GM12878 (cell line): ENCODE results near the gene TYROBP. TPM values are rescaled to one million over a fixed set of nuclear protein-coding genes. Genes with fewer than 3 reads are reported as not detected.

Experiments used
- ATAC-seq: fragments of 200-7000 bp; cut with Tn5 transposase; 3 replicates; pipeline ENCODE4 v1.9.1; 2020; ENCODE audit warnings: mild to moderate bottlenecking, moderate library complexity
- BruUV-seq: library from RNA; stranded (reverse); fragments of 400-500 nt; replicated peaks from 2 replicates; lab custom pipeline; 2021; lab: Mats Ljungman, UMichigan
- CTCF ChIA-PET: fragments of 300-600 bp; sonication (Branson Sonifier 250); formaldehyde crosslinking; extraction: SDS; loops from one replicate; lab custom pipeline; 2021; ENCODE audit warnings: inconsistent platforms; lab: Yijun Ruan, JAX
- POLR2A ChIA-PET: fragments of 350-600 bp; formaldehyde crosslinking; extraction: SDS; loops from one replicate; lab custom pipeline; 2021; ENCODE audit warnings: inconsistent platforms; lab: Charles Lee
- RAD21 ChIA-PET: fragments of 300-600 bp; sonication (Branson Sonifier 250); formaldehyde crosslinking; loops from one replicate; lab custom pipeline; 2023; ENCODE audit warnings: antibody characterized with exemption; ENCODE audit not compliant: unreplicated experiment; lab: Charles Lee
- SMC1A ChIA-PET: fragments of 300-600 bp; sonication (Branson Sonifier 250); formaldehyde crosslinking; loops from one replicate; lab custom pipeline; 2023; ENCODE audit not compliant: unreplicated experiment, uncharacterized antibody; lab: Charles Lee
- DNase-seq: peaks from one replicate; pipeline ENCODE4 v3.0.0-alpha.2; 2011; ENCODE audit warnings: low read depth, low spot score
- FAIRE-seq: peaks from 3 replicates; lab custom pipeline; 2011; peaks lifted over from hg19 to GRCh38; lab: Jason Lieb, UNC
- H2AFZ ChIP-seq: 2 replicates; pipeline ENCODE4 v1.6.0; 2011; ENCODE audit warnings: low read depth, low read length, control low read depth; ENCODE audit not compliant: control insufficient read depth
- H3K27ac ChIP-seq: 2 replicates; pipeline ENCODE4 v1.5.1; 2011; ENCODE audit warnings: control low read depth; ENCODE audit not compliant: control insufficient read depth, insufficient read depth
- H3K27me3 ChIP-seq, 2 experiments: replicated peaks in 1 of 2; 2 replicates each; pipeline versions ENCODE4 v1.6.0 to v1.6.1; 2011; ENCODE audit warnings: low read length in 1 of 2; ENCODE audit not compliant: control insufficient read depth in 2 of 2, insufficient read depth in 2 of 2
- H3K36me3 ChIP-seq, 2 experiments: 2 replicates each; pipeline ENCODE4 v1.5.1; 2011; ENCODE audit warnings: low read length in 1 of 2; ENCODE audit not compliant: control insufficient read depth in 2 of 2, insufficient read depth in 2 of 2
- H3K4me1 ChIP-seq: 2 replicates; pipeline ENCODE4 v1.6.1; 2011; ENCODE audit warnings: mild to moderate bottlenecking, low read length, moderate library complexity, mixed read lengths; ENCODE audit not compliant: control insufficient read depth, insufficient read depth
- H3K4me2 ChIP-seq: 2 replicates; pipeline ENCODE4 v1.6.0; 2011; ENCODE audit warnings: control low read depth; ENCODE audit not compliant: control insufficient read depth, insufficient read depth
- H3K4me3 ChIP-seq: fragments of 200-600 bp; sonication (generic); 2 replicates; pipeline ENCODE4 v1.5.1; 2016
- H3K79me2 ChIP-seq: 2 replicates; pipeline ENCODE4 v1.6.0; 2011; ENCODE audit warnings: low read length; ENCODE audit not compliant: control insufficient read depth, insufficient read depth
- H3K9ac ChIP-seq: 2 replicates; pipeline ENCODE4 v1.8.0; 2011; ENCODE audit warnings: low read length, control low read depth, mixed read lengths; ENCODE audit not compliant: control insufficient read depth, insufficient read depth
- H3K9me3 ChIP-seq: replicated peaks from 3 replicates; pipeline ENCODE4 v1.5.1; 2011; ENCODE audit warnings: mild to moderate bottlenecking, low read length; ENCODE audit not compliant: control insufficient read depth, insufficient read depth
- H4K20me1 ChIP-seq: 2 replicates; pipeline ENCODE4 v1.6.0; 2011; ENCODE audit not compliant: control insufficient read depth, insufficient read depth
- BMI1 ChIP-seq: fragments of 450-650 bp; IDR thresholded peaks from 2 replicates; pipeline ENCODE4 v1.6.1; 2016; ENCODE audit warnings: mild to moderate bottlenecking, moderate library complexity, borderline replicate concordance
- CREM ChIP-seq: IDR thresholded peaks from 2 replicates; pipeline ENCODE4 v1.6.1; 2014; ENCODE audit warnings: antibody characterized with exemption, low read depth
- EZH2 ChIP-seq: IDR thresholded peaks from 2 replicates; pipeline ENCODE4 v1.6.1; 2012; ENCODE audit warnings: low read depth, mild to moderate bottlenecking, control low read depth, inconsistent platforms, low read length, borderline replicate concordance; ENCODE audit not compliant: control insufficient read depth
- FOS ChIP-seq: IDR thresholded peaks from 3 replicates; pipeline ENCODE4 v1.6.1; 2011; ENCODE audit warnings: borderline replicate concordance; ENCODE audit not compliant: insufficient read length; ENCODE audit errors: extremely low read depth
- HDAC2 ChIP-seq: fragments of 200-600 bp; sonication (generic); IDR thresholded peaks from 2 replicates; pipeline ENCODE4 v1.6.1; 2017
- KLF5 ChIP-seq: fragments of 450-650 bp; IDR thresholded peaks from 2 replicates; pipeline ENCODE4 v1.6.1; 2014; ENCODE audit warnings: mild to moderate bottlenecking; ENCODE audit not compliant: partially characterized antibody
- NFYA ChIP-seq: IDR thresholded peaks from 2 replicates; pipeline ENCODE4 v1.6.1; 2011; ENCODE audit warnings: low read depth, mild to moderate bottlenecking, low read length, improper control_type of control experiment, borderline replicate concordance
- NFYB ChIP-seq: IDR thresholded peaks from 2 replicates; pipeline ENCODE4 v1.6.1; 2011; ENCODE audit warnings: low read depth, mild to moderate bottlenecking, low read length, improper control_type of control experiment, moderate library complexity; ENCODE audit not compliant: insufficient read depth
- NR2C1 ChIP-seq: fragments of 450-650 bp; IDR thresholded peaks from 2 replicates; pipeline ENCODE4 v1.6.1; 2017; ENCODE audit warnings: antibody characterized with exemption, mild to moderate bottlenecking, moderate library complexity
- NR2C2 ChIP-seq: IDR thresholded peaks from 2 replicates; pipeline ENCODE4 v1.6.1; 2011; ENCODE audit warnings: borderline replicate concordance, low read depth; ENCODE audit not compliant: control insufficient read depth, insufficient read length
- PBX3 ChIP-seq: IDR thresholded peaks from 2 replicates; pipeline ENCODE4 v1.6.1; 2011; ENCODE audit warnings: mild to moderate bottlenecking, low read depth, low read length, moderate library complexity; ENCODE audit not compliant: insufficient replicate concordance
- POLR2A ChIP-seq: IDR thresholded peaks from 2 replicates; pipeline ENCODE4 v1.6.1; 2011; ENCODE audit warnings: low read depth, mild to moderate bottlenecking, low read length
- RAD21 ChIP-seq: IDR thresholded peaks from 2 replicates; pipeline ENCODE4 v1.6.1; 2011; ENCODE audit warnings: mild to moderate bottlenecking, low read depth, low read length, moderate library complexity; ENCODE audit not compliant: insufficient read depth
- STAT3 ChIP-seq: IDR thresholded peaks from 2 replicates; pipeline ENCODE4 v1.6.1; 2011; ENCODE audit warnings: low read depth, low read length, improper control_type of control experiment
- WGBS: methylation state at CpG from one replicate; pipeline ENCODE4 v1.1.6; 2016; ENCODE audit warnings: low lambda C conversion rate; ENCODE audit not compliant: insufficient replicate concordance, insufficient coverage; ENCODE audit errors: missing lambda C conversion rate; 5-methylcytosine and 5-hydroxymethylcytosine counted together
- in situ Hi-C: fragments of 300-500 bp; cut with MboI; formaldehyde crosslinking; loops from 9 replicates; pipeline ENCODE4 v1.14.3; 2018; ENCODE audit warnings: mixed read lengths
- intact Hi-C: fragments of 100-400 bp; cut with micrococcal nuclease; formaldehyde crosslinking; loops from one replicate; pipeline ENCODE4 v1.14.2; 2022; ENCODE audit not compliant: unreplicated experiment
- polyA plus RNA-seq, 11 experiments: library from polyadenylated mRNA; depleted of rRNA in 4 of 11; unstranded in 6 of 11; stranded (reverse) in 5 of 11; fragments of >200 nt; fragmentation: Nextera tagmentation in 4 of 11; fragmentation: Illumina TruSeq in 1 of 11; extraction: Ambion mirVana in 4 of 11; extraction: Trizol in 1 of 11; gene quantifications; 1 replicate in 1 of 11; 2 replicates in 10 of 11; pipeline versions ENCODE4 v1.2.1 to v1.2.3, GENCODE V29; 2011 to 2016; ENCODE audit warnings: inconsistent platforms in 2 of 11, missing spikeins in 2 of 11, low read depth in 1 of 11
- total RNA-seq, 4 experiments: library from RNA; depleted of rRNA in 3 of 4; stranded (reverse); fragments of >200 nt in 3 of 4; fragmentation: Illumina TruSeq in 1 of 4; extraction: Trizol in 1 of 4; gene quantifications; 2 replicates each; pipeline versions ENCODE4 v1.2.1 to v1.2.3, GENCODE V29; 2013 to 2021
- TF ChIP-seq, protein P1 (sequence below): fragments of 450-650 bp; conservative IDR thresholded peaks from 2 replicates; pipeline ENCODE4 v1.6.1; 2017; ENCODE audit warnings: mild to moderate bottlenecking, moderate library complexity

TYROBP gene
- total and polyA plus RNA-seq, 10 of the 15 experiments (the other 5 are each of a cell fraction or from before 2014, with no cell fraction given), result 0.33 to 2.4 (median 0.58) TPM; not detected in 2

DNA sequence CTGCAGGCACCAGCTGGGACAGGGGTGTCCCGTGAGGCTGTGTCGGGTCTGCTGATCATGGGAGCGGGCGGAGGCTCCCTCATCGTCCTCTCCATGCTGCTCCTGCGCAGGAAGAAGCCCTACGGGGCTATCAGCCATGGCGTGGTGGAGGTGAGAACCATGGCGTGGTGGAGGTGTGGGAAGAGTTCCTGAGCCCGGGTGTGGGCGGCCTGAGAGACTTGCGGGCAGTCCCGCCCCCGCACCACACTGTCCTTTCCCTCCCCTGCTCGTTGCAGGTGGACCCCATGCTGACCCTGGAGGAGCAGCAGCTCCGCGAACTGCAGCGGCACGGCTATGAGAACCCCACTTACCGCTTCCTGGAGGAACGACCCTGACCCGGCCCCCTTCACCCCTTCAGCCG is 29.0 kb downstream of the TYROBP start:
- ChIA-PET RAD21 (interaction anchor here (0.7 to 7.3 kb wide), 2 partner anchors 53 to 185 kb away, joined by 3 to 107 read pairs; no protein-coding TSS in a partner anchor), POLR2A (no interaction called here), CTCF (interaction anchor here (1.1 to 9.6 kb wide), 4 partner anchors 11 to 186 kb away, joined by 3 to 145 read pairs (median 6); partner anchors contain the start of gene APLP1), SMC1A (interaction anchor here (0.9 to 6.7 kb wide), 3 partner anchors 52 to 188 kb away, joined by 3 to 90 read pairs (median 10); no protein-coding TSS in a partner anchor)
- FAIRE-seq (no peak), DNase-seq (no peak), ATAC-seq (no peak)
- no peaks in the 10 kb centered on the region for H3K36me3 ChIP-seq
- no peaks in the 10 kb centered on the region; a peak in 1 of 4 replicates for H3K27me3 ChIP-seq
- intact Hi-C loops, result no loop called here
- 32% methylated on average over 23 of the region's 23 CpGs for WGBS
- no peaks in the 10 kb centered on the region for H3K9me3 ChIP-seq
- no peak overlapping the region for H2AFZ ChIP-seq
- H3K27ac ChIP-seq, result no peak overlapping the region
- no peaks in the 10 kb centered on the region for H4K20me1 ChIP-seq
- in situ Hi-C loops, result no loop called here
- no peak overlapping the region for H3K4me3 ChIP-seq
- TF ChIP-seq NFYB (no peak), NFYA (no peak), NR2C1 (no peak), RAD21 (no peak), POLR2A (no peak)
- H3K79me2 ChIP-seq, result no peaks in the 10 kb centered on the region
- BruUV-seq, result no TSS peak
- H3K4me2 ChIP-seq, result no peak overlapping the region
- H3K9ac ChIP-seq, result no peak overlapping the region
- H3K4me1 ChIP-seq, result no peaks in the 10 kb centered on the region

DNA sequence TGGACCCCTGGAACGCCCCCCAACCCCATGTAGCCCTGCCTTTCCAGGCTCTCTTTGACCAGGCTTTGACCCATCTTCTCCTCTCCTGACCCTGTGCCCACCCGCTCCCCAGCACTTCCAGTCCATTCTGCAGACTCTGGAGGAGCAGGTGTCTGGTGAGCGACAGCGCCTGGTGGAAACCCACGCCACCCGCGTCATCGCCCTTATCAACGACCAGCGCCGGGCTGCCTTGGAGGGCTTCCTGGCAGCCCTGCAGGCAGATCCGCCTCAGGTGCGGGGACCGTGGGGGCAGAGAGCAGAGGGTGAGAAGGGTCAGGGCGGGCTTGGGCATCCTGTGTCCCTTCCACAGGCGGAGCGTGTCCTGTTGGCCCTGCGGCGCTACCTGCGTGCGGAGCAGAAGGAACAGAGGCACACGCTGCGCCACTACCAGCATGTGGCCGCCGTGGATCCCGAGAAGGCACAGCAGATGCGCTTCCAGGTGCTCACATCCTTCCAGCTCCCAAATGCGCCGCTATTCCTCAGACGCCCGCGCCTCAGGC is 33.6 kb downstream of the TYROBP start:
- ChIA-PET CTCF (no interaction called here), RAD21 (interaction anchor here (1.0 kb wide), 1 partner anchor 57 kb away, joined by 3 read pairs; no protein-coding TSS in a partner anchor), SMC1A (no interaction called here), POLR2A (no interaction called here)
- ATAC-seq, result no peak
- Histone ChIP-seq H3K4me2 (no peak overlapping the region), H3K9ac (no peak overlapping the region), H3K79me2 (no peaks in the 10 kb centered on the region), H3K27ac (no peak overlapping the region), H3K4me1 (peaks cover 7% of the 10 kb centered on the region), H2AFZ (no peak overlapping the region), H3K36me3 (no peaks in the 10 kb centered on the region), H3K27me3 (no peaks in the 10 kb centered on the region; a peak in 1 of 4 replicates), H3K4me3 (no peak overlapping the region), H4K20me1 (no peaks in the 10 kb centered on the region), H3K9me3 (no peaks in the 10 kb centered on the region)
- intact Hi-C loops, result no loop called here
- in situ Hi-C loops, result no loop called here
- no peak for FAIRE-seq
- WGBS, result 77% methylated on average over 32 of the region's 32 CpGs
- no TSS peak for BruUV-seq
- no peak for DNase-seq
- TF ChIP-seq, protein P1, sequence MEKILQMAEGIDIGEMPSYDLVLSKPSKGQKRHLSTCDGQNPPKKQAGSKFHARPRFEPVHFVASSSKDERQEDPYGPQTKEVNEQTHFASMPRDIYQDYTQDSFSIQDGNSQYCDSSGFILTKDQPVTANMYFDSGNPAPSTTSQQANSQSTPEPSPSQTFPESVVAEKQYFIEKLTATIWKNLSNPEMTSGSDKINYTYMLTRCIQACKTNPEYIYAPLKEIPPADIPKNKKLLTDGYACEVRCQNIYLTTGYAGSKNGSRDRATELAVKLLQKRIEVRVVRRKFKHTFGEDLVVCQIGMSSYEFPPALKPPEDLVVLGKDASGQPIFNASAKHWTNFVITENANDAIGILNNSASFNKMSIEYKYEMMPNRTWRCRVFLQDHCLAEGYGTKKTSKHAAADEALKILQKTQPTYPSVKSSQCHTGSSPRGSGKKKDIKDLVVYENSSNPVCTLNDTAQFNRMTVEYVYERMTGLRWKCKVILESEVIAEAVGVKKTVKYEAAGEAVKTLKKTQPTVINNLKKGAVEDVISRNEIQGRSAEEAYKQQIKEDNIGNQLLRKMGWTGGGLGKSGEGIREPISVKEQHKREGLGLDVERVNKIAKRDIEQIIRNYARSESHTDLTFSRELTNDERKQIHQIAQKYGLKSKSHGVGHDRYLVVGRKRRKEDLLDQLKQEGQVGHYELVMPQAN, result no peak
- TF ChIP-seq BMI1 (no peak), PBX3 (no peak), CREM (no peak), KLF5 (no peak), NR2C2 (no peak), HDAC2 (no peak), STAT3 (no peak), EZH2 (no peak), FOS (no peak)
